AG08396 (cell line): ENCODE data around the gene MISP.
"Not testable (repeated sequence)": the region's sequence is repeated elsewhere in the genome, so short reads cannot be mapped to it uniquely, and the experiment has no call there.

Experiments
- DNase-seq: peaks from one replicate; pipeline ENCODE4 v3.0.0; 2012; ENCODE audit warnings: low spot score, mixed read lengths

The MISP gene

GRCh38 chr19:750640-751423 is at the start of gene MISP:
TSS of gene MISP (plus strand) at chr19:751112. CDS start at chr19:756947, 5,835 bp downstream.
- no peak for DNase-seq

GRCh38 chr19:702847-703246 is 48.1 kb upstream of the MISP start:
- not testable (repeated sequence) for DNase-seq

GRCh38 chr19:703329-703650 is 47.6 kb upstream of the MISP start:
- DNase-seq, result no peak

- DNase-seq, result peak; percentile 75
Measured at GRCh38 chr19:703651-704446, 47.1 kb upstream of the MISP start.

GRCh38 chr19:704447-704741 is 46.5 kb upstream of the MISP start:
- DNase-seq, result no peak

GRCh38 chr19:708154-709143 is 42.5 kb upstream of the MISP start, which contains the start of gene PALM:
TSS of gene PALM (plus strand) at chr19:708935. CDS start at chr19:709147, 212 bp downstream.
- DNase-seq, result no peak

- no peak for DNase-seq
Measured at GRCh38 chr19:709196-709964, 41.5 kb upstream of the MISP start.

- DNase-seq, result no peak
Measured at GRCh38 chr19:709965-710571, 40.8 kb upstream of the MISP start.

- no peak for DNase-seq
Measured at GRCh38 chr19:710767-711166, 40.1 kb upstream of the MISP start.

- no peak for DNase-seq
Measured at GRCh38 chr19:711254-711653, 39.7 kb upstream of the MISP start.

- DNase-seq, result no peak
Measured at GRCh38 chr19:715347-715746, 35.6 kb upstream of the MISP start.

GRCh38 chr19:718251-718951 is 32.5 kb upstream of the MISP start:
- DNase-seq, result no peak

GRCh38 chr19:718991-719512 is 31.9 kb upstream of the MISP start:
- peak; percentile 39 for DNase-seq

- DNase-seq, result peak; percentile 38
Measured at GRCh38 chr19:719636-720344, 31.1 kb upstream of the MISP start.

- DNase-seq, result peak; percentile 30
Measured at GRCh38 chr19:720345-721160, 30.4 kb upstream of the MISP start.

- no peak for DNase-seq
Measured at GRCh38 chr19:722553-723101, 28.3 kb upstream of the MISP start.

GRCh38 chr19:723247-723646 is 27.7 kb upstream of the MISP start:
- DNase-seq, result no peak

GRCh38 chr19:723714-724113 is 27.2 kb upstream of the MISP start:
- no peak for DNase-seq
